Jurkat, Clone E6-1 (cell line): ENCODE measurements around the gene DCST1.
A peak's percentile ranks its signal among the peaks of the same experiment; 100 is the strongest.

Experiments used
- DNase-seq: peaks from one replicate; pipeline ENCODE4 v3.0.0-alpha.2; 2011; ENCODE audit warnings: low read depth, low spot score
- H3K4me3 ChIP-seq: 2 replicates; pipeline ENCODE4 v1.5.1; 2011; ENCODE audit warnings: mild to moderate bottlenecking, low read length, control low read depth, moderate library complexity

DCST1 gene

DNA sequence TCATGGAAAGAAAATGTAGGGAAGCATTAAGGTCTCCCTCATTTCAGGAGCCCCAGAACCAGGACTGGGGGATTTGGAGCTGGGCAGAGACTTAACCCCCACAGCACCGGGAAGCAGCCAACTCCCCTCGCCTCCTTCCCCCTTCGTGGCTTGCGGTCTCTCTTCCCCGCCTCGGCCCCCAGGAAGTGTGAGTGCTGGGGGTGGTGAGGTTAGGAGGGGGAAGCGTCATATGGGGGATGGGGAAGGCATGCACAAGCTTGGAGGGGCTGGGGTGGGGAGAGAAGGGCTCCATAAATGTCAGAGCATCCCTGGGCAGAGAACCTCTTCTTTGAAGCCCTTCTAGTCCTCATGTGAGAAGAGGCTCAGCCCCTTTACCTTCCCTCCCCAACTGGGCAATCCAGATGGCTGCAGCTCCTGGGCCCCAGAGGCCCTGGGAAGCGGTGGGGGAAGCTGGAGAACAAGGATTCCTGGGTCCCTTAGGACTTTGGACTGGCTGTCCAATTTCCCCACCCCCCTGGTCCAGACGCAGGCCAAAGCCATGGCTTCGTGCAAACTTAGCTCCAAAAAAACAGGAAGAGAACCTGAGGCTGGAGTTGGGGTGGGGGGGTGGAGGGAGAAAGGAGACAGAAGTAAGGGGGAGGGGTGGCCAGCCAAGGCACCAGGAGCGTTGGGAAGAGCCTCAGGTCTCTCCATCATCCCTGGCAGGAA, 23.3 kb upstream of the DCST1 start:
- DNase-seq: no peak
- H3K4me3 ChIP-seq: no peak overlapping the region

DNA sequence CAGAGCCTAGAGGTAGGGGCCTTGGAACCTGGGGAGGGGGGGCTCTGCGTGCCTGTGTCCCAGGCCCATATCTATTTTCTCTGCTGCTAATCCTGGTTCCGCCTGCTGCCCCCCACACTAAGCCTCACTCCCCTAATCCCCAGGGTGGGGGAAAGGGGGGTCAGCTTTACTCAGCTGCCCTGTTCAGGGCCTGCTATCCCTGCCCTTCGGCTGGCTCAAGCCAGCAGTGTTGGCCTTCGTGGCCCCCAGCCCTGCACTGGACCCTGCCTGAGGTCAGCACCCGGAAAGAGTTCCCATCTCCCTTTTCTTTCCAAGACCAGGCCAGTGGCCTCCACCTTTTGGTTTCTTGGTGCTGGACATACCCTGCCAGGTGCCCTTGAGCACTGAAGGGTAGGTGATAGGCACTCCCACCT, 22.6 kb upstream of the DCST1 start:
- DNase-seq: no peak
- no peak overlapping the region for H3K4me3 ChIP-seq

DNA sequence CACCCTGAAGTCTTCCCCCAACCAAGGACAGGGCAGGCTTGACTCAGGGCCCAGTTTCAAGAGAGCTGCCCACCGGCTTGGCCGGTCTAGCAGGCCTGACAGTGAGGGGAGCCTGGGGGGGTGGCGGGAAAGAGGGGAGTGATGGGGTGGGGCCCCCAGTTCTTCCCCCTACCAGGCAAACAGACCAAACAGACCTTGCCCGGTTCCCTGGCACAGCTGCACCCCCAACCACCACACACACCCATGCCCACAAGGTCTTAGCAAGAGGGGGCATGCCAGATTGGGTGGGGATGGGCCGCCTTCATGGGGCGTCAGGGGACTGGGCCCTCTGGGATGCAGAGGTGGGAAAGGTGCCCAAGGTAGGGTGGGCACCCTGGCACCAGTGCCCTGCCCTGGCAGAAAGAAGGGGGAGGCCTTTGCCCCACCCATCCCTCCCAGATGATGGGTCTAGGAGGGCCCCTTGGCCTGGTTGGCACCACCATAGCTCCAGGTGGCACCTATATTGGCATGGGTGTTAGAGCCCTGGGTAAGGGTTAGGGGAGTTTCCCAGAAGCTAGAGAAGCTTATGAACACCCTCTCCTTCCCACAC, 22.1 kb upstream of the DCST1 start:
- DNase-seq: no peak
- H3K4me3 ChIP-seq: no peak overlapping the region

DNA sequence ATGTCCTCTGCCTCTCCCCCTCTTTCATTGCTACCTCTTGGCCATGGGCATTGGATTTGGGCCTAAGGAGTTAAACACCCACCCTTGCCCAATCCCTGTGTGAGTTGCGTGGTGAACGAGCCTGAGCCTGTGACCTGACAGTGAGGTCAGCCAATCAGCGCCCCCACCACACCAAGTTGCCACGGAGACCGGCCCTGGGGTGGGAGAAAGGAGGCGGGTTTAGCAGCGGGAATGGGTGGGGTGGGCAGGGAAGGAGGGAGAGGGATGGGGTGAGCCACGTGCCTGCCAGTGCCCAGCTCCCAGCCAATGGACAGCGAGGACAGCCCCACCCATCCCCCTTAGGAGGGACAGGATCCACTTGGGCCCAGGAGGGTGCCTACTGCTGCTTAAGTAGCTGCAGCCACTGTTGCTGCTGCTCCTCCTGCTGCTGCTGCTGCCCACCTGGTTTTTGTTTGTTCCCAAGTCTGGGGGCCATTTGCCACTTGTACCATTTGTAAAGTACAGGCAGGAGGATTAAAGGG, 21.5 kb upstream of the DCST1 start:
- H3K4me3 ChIP-seq: no peak overlapping the region
- DNase-seq: no peak

DNA sequence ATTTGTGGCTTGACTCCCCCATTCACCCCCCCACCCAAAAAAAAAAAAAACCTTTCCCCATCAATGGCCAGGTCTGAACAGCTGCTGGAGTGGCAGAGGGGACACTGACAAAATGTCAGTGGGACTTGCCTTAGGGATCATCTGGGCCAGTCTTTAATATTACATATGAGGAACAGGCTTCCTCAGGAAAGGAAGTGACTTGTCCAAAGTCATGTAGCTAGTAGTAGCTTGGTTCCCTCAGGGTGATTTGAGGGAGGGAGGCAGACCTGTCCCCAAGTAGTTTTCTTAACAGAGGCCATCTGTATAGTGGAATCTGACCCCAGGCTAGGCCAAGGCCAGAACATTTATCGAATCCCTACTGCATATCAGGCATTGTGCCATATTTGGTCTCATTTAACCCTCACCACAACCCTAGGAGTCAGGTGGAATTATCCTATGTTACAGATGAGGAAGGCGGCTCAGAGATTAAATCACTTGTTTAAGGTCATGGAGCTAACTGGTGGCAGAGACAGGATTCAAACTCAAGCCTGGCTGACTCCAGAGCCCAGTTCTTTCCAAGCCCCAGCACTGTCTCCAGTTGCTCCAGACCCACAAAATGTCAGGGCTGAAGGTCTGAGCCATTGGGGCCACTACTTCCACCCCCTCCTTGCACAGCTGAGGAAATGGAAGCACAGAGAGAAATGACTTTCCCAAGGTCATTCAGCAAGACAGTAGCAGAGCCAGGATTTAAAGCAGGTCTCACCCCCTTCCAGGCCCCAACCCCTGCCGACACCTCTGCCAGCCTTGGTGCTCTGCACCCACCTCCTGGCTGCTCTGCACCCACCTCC, 20.6 kb upstream of the DCST1 start:
- DNase-seq: no peak
- no peak overlapping the region for H3K4me3 ChIP-seq

DNA sequence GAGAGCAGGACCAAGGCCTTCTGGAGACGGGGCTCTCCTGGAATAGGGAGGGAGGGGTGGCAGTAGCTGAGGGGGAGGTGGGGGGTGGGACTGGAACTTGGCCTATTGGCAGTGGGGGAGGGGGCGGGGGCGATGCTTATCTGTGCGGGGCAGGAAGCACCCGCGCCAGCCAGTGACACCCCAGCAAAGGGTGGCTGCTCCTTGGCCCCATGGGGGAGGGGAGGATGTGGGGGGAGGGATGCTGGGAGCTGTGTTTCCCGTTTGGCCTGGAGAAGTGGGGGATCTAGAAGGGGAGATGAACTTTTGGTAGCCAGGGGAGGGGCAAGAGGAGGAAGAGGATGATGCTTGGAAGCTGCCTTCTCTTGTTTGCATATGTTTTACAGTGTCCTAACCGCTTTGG, 20.0 kb upstream of the DCST1 start:
- DNase-seq: no peak
- no peak overlapping the region for H3K4me3 ChIP-seq

DNA sequence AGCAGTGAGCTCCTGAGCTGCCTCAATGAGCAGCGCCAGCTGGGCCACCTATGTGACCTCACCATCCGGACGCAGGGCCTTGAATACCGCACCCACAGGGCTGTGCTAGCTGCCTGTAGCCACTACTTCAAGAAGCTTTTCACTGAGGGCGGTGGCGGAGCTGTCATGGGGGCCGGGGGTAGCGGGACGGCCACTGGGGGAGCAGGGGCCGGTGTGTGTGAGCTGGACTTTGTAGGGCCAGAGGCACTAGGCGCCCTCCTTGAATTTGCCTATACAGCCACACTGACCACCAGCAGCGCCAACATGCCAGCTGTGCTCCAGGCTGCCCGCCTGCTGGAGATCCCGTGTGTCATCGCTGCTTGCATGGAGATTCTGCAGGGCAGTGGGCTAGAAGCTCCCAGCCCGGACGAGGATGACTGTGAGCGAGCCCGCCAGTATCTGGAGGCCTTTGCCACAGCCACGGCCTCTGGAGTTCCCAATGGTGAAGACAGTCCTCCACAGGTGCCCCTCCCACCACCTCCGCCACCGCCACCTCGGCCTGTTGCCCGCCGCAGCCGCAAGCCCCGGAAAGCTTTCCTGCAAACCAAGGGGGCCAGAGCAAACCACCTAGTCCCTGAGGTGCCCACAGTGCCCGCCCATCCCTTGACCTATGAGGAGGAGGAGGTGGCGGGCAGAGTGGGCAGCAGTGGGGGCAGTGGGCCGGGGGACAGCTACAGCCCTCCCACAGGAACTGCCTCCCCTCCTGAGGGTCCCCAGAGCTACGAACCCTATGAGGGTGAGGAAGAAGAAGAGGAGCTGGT, 18.7 kb upstream of the DCST1 start:
- DNase-seq: no peak

DNA sequence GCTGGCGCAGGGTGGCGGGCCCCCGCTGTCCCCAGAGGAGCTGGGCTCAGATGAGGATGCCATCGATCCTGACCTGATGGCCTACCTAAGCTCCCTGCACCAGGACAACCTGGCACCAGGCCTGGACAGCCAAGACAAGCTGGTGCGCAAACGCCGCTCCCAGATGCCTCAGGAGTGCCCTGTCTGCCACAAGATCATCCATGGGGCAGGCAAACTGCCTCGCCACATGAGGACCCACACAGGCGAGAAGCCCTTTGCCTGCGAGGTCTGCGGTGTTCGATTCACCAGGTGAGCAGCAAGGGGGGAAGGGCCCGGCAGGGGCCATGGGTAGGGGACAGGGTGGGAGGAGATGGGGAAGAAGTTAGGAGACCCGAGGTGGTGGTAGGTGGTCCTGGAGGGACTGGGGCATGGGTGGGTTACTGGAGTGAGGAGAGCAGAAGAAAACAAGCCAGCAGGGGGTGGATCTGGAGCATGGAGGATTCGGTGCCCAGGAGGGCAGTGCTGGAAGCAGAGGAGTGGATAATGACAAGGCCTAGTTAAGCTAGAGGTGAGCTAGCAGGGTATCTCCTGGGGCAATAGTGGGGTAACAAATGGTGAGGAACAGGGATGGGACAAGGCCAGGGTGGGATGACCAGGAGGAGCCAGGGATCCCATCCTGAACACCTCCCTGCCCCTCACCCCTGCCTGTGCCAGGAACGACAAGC, 17.9 kb upstream of the DCST1 start:
- no peak overlapping the region for H3K4me3 ChIP-seq
- DNase-seq: no peak

More for the DNA sequence above, 18.7 kb upstream of the DCST1 start:
- no peak overlapping the region for H3K4me3 ChIP-seq

DNA sequence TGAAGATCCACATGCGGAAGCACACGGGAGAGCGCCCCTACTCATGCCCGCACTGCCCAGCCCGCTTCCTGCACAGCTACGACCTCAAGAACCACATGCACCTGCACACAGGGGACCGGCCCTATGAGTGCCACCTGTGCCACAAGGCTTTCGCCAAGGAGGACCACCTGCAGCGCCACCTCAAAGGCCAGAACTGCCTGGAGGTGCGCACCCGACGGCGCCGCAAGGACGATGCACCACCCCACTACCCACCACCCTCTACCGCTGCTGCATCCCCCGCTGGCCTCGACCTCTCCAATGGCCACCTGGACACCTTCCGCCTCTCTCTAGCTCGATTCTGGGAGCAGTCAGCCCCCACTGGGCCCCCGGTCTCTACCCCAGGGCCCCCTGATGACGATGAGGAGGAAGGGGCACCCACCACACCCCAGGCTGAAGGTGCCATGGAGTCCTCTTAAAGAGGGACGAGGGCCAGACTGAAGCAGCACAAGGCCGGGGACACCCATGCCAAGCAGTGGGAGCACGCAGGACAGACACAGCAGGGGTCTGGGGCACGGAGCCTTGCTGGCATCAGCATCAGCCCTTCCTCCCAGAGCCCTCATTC, 17.3 kb upstream of the DCST1 start:
- peak; percentile 86 for DNase-seq
- no peak overlapping the region for H3K4me3 ChIP-seq

DNA sequence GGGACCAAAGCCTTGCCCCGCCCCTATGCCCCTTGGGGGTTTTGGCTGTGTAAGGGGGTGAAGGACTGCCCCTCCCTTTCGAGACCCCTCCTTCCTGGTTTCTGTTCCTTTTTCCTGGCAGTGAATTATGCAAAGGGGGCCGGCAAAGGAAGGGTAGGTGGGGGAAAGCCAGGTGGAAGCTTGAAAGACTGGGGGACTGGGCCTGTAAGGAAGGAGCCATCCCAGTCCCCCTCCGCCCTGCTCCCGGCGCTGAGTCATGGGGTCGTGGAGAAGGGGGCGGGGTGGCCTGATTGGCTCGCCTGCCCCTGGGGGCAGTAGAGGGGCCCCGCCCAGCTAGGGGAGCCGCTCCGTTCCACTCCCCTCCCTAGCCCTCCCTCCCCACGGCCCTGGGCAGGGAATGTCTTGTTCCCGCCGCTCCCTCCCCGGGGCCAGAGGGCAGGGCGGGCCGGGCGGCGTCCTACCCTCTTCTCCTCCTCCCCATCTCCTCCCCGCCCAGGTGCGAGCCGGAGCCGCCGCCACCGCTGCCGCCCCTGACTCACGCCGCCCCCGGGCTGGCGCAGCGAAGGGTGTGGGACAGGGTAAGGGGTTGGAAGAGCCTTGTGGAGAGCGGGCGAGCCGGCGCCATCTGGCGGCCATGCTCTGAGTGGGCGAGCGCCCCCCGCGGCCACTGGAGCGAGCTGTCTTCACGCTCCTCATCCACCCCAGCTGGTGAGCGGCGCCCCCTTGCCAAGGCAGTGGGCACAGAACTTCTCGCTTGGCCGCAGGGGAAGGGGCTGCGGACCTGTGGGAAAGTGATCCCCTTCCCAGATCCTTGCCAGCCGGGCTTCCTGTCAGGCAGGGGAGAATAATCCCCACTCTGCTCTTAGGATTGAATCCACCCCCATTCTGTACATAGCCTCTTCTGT, 16.3 kb upstream of the DCST1 start:
- peak overlapping the region; percentile 37 for H3K4me3 ChIP-seq
- peak; percentile 76 for DNase-seq

DNA sequence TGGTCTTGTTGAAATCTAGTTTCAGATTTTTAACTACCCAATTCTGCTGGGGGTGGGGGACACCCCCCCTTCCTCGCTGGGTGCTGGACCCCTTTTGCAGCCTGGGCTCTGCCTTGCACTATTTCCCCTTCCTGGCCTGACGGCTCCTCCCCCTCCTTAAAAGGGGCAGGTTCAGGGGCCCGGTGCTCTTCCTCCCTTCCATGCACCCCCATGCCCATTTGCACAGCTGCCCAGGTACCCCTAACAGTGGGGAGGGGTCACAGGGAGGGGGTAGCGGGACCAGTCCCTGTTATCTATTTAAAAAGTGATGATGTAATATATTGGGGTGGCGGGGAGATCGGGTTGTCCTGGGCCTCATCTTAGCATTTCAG, 15.7 kb upstream of the DCST1 start:
- no peak for DNase-seq
- peak overlapping the region; percentile 37 for H3K4me3 ChIP-seq

DNA sequence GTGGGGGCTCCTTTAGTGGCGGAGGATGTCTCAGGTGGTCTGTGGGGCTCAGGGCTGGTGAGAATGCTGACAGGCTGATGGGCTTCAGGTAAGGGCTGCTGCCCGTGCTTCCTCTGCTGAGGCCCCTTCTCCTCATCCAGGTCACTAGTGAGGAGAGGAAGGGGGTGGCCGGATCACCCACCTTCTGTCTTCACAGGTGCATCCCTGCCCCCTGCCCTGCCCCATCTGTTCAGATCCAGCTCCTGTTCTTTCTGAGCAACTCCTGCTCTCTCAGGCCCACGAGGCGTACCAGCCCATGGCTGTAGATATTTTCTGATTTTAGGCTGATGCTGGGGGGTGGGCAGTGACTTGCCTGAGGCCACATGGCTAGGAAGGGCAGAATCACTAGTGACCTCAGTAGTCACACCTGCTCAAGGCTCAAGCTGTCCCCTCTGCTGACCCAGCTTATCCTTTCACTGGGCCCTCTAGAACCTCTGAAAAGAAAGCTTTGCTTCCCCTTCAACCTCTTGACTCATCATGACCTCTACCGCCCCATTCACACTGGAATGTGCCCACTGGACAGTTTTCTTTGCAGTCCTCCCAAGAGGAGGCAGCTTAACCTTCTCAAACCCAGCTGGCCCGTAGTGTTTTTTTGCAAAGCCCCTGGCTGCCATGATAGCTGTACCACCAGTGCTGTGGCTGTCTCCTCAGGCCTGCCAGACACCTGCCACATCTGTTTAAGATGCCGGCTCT, 14.8 kb upstream of the DCST1 start:
- no peak for DNase-seq
- no peak overlapping the region for H3K4me3 ChIP-seq

DNA sequence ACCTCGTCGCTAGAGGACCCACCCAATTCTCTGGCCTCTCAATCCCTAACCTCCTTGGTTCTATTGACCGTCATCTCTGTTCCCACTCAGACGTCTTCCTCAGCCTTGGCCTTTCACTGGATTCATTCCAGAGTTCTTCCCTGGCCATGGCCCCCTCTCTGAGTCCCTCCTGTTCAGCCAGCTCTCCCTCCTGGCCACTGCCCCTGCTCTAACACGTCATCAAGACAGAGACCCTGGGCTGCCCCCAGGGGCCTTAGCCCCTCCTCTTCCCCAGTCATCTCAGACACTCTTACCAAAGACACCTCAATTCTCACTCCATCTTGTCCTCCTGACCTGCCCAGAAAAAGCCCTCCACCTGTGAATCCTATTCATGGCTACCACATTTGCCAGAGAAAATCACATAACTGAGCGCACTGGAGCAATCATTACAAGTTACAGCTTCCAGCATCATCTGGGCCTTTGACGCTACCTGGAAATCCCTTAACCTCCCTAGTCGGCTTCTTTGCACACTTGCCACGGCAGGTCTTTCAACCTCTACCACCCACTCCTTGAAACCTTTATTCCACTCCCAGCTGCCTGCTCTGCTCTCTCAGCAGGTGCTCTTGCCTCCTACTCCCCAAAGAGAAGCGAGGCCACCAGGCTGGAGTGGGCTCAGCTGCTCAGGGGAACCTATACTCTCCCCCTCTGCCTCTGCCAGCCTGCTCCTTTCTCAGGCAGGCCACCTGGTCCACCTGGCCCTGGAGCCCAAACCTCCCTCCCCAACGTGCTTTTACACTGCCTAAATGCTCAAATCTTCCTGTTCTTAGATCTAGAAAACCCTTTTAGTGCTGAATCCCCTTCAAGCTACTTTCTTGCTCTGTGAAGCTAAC, 14.0 kb upstream of the DCST1 start:
- DNase-seq: no peak
- no peak overlapping the region for H3K4me3 ChIP-seq

DNA sequence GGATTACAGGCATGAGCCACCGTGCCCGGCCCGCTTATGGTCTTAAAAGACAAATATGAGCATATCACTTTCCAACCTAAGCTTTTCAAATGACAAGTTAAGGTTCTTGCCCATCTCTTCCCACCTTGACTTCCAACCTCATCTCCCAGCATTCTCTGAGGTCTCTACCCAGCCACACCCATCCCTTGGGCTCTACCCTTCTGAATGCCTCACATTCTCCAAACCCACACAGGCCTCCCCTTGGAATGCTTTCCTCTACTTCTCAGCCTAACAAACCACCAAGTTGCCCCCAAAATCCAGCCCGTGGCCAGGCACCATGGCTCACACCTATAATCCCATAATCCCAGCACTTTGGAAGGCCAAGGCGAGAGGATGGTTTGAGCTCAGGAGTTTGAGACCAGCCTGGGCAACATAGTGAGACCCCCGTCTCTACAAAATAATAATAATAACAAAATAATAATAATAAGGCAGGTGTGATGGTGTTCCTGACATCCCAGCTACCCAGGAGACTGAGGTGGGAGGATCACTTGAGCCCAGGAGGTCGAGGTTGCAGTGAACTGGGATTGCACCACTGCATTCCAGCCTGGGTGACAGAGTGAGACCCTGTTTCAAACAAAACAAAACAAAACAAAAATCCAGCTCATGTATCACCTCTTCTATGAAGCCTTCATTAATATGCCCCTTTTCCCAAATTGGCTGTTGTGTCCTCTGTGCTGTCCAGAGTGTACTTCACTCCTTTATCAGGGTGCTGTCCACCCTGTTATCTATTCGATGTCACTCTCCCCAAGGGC, 11.3 kb upstream of the DCST1 start:
- H3K4me3 ChIP-seq: no peak overlapping the region
- DNase-seq: no peak

DNA sequence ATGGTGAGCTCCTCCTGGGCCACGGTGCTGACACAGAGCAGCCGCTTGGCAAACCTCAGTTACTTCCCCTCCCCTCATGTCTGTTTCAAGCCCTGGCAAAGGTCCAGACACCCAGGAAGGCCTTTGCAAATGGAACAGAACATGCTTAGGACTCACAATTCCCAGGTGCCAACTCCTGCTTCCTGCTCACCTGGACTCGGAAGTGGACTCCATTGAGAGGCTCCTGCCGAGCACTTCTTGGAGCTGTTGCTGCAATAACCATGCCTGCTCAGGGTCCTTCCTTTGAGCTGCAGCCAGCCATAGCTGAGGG, 10.7 kb upstream of the DCST1 start:
- no peak overlapping the region for H3K4me3 ChIP-seq
- DNase-seq: no peak
